Activated CD4-positive, alpha-beta T cell treated with anti-CD3 and anti-CD28 coated beads for 24 hours (primary cell): ENCODE measurements around the gene CYP4X1.
"Not testable (repeated sequence)": the region's sequence is repeated elsewhere in the genome, so short reads cannot be mapped to it uniquely, and the experiment has no call there.

ENCODE experiments used
- DNase-seq, 2 donors: peaks; one replicate each; pipeline ENCODE4 v3.0.0-alpha.2; 2020; ENCODE audit warnings: low read depth in 2 of 2

The CYP4X1 gene

DNA sequence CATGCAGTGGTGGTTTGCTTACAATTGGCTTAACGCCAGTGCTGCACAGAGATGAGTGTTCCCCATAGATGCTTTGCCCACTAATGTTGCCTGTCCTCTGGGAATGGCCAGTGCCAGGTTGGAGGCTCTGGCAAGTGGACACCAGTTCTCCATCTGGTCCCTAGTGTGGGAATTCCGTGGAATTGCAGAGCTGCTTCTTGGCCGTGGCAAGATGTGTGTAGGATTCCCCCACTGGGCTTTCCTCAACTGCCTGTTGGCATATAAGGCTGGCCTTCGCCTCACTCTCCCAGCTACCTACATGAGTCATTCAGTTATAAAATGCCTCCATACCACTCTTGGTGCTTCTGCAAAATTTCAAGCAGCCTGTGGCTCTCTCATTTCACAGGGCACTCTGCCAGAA is 45.6 kb downstream of the CYP4X1 start:
- DNase-seq: not testable (repeated sequence)

GRCh38 chr1:47069509-47069908 is 46.0 kb downstream of the CYP4X1 start:
- not testable (repeated sequence) for DNase-seq

DNA sequence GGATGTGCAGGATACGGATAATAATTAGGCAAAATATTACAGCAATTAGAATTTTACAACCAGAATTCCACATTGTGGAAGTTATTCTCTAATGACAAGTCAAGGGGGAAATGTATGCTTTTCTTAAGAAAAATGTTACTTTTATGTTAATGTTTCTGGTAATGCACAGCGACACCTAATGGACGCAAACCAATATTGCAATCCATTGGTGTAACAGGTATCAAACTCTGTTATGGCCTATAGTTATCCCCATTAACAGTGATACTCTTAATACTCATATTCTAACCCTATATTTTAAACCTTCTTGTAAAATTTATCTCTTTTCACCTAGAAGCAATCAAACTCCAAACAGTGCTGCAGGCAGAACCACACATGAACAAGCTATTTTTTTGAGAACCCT is 65.9 kb downstream of the CYP4X1 start:
- DNase-seq: not testable (repeated sequence)

DNA sequence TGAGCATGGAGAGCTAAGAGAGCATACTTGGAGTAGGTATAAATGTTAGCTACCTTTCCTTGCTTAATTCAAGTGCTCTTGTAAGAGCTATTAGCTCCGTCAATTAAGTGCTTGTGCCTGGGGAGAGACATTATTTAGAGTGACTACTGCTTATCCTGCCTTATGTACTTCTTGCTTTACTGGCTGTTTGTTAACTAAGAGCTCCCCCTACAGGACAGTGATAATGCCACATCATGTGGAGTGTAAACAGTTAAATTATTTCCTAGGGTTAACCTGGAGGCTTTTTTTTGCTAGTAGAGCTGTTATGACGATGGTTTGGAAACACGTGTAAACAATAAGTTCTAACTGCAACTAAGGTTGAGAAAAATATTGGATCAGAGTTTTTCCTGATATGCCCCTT is 68.0 kb downstream of the CYP4X1 start:
- not testable (repeated sequence) for DNase-seq
